K562 (cell line): ENCODE data around the gene NET1. TPM values are rescaled to one million over a fixed set of nuclear protein-coding genes. Genes with fewer than 3 reads are reported as not detected.

Source experiments
- MECOM ChIP-seq: fragments of 250-450 bp; sonication (Bioruptor Pico); IDR thresholded peaks from 2 replicates; pipeline ENCODE4 v1.8.0; 2022; ENCODE audit warnings: inconsistent platforms
- MTA3 ChIP-seq: fragments of 450-650 bp; formaldehyde crosslinking; IDR thresholded peaks from 2 replicates; pipeline ENCODE4 v1.6.1; 2017; ENCODE audit warnings: mild to moderate bottlenecking, borderline replicate concordance
- NBN ChIP-seq: fragments of 450-650 bp; IDR thresholded peaks from 2 replicates; pipeline ENCODE4 v1.6.1; 2016; ENCODE audit warnings: low read depth, mild to moderate bottlenecking
- NR2C2 ChIP-seq, 2 experiments: fragments of 200-800 bp in 1 of 2; sonication (Bioruptor generic) in 1 of 2; sonication (generic) in 1 of 2; formaldehyde crosslinking in 1 of 2; IDR thresholded peaks; 2 replicates each; pipeline versions ENCODE4 v1.6.1 to v1.8.0; 2016 to 2022; ENCODE audit warnings: mild to moderate bottlenecking in 1 of 2, missing compliant biosample characterization in 1 of 2, missing genetic modification characterization in 1 of 2, missing genetic modification reagents in 1 of 2
- POLR2G ChIP-seq: fragments of 200-400 bp; formaldehyde crosslinking; IDR thresholded peaks from 2 replicates; pipeline ENCODE4 v1.6.1; 2017; ENCODE audit warnings: low read depth, mild to moderate bottlenecking, antibody characterized with exemption, low read length, moderate library complexity
- SMAD4 ChIP-seq: fragments of 250-450 bp; sonication (Bioruptor Pico); conservative IDR thresholded peaks from 2 replicates; pipeline ENCODE4 v1.8.0; 2021; ENCODE audit warnings: inconsistent platforms, mild to moderate bottlenecking, moderate library complexity
- YY1 ChIP-seq, 3 experiments: IDR thresholded peaks; 2 replicates each; pipeline ENCODE4 v1.6.1; 2011; ENCODE audit warnings: low read length in 2 of 3, mild to moderate bottlenecking in 2 of 3, moderate library complexity in 2 of 3, borderline replicate concordance in 1 of 3, control low read depth in 1 of 3, low read depth in 1 of 3; ENCODE audit not compliant: insufficient read depth in 3 of 3, insufficient replicate concordance in 2 of 3, control insufficient read depth in 1 of 3, insufficient read length in 1 of 3; ENCODE audit errors: extremely low read depth in 1 of 3
- ZFX ChIP-seq: sonication (generic); formaldehyde crosslinking; IDR thresholded peaks from 2 replicates; pipeline ENCODE4 v1.8.0; 2022; ENCODE audit warnings: mild to moderate bottlenecking, missing genetic modification reagents, moderate library complexity
- ZKSCAN8 ChIP-seq: fragments of 200-800 bp; sonication (Bioruptor generic); IDR thresholded peaks from 2 replicates; pipeline ENCODE4 v1.6.1; 2016; ENCODE audit warnings: missing genetic modification characterization, missing compliant biosample characterization
- ZNF644 ChIP-seq: fragments of 200-800 bp; sonication (Bioruptor generic); IDR thresholded peaks from 2 replicates; pipeline ENCODE4 v1.6.1; 2016; ENCODE audit warnings: low read depth, missing genetic modification characterization, missing compliant biosample characterization
- ZNF79 ChIP-seq: fragments of 250-450 bp; sonication (Bioruptor Pico); IDR thresholded peaks from 2 replicates; pipeline ENCODE4 v1.4.0; 2020; ENCODE audit warnings: low read depth, mild to moderate bottlenecking, moderate library complexity
- polyA plus RNA-seq, 8 experiments: library from polyadenylated mRNA; depleted of rRNA in 4 of 8; stranded (reverse) in 5 of 8; unstranded in 3 of 8; fragments of >200 nt; fragmentation: Nextera tagmentation in 2 of 8; fragmentation: Illumina TruSeq in 1 of 8; extraction: Ambion mirVana in 2 of 8; extraction: Trizol in 1 of 8; gene quantifications; 2 replicates each; pipeline versions ENCODE4 v1.2.1 to v1.2.3, GENCODE V29; 2011 to 2014; ENCODE audit warnings: inconsistent platforms in 1 of 8, missing spikeins in 1 of 8
- total RNA-seq, 7 experiments: library from RNA; depleted of rRNA in 6 of 7; stranded (reverse); fragments of >200 nt in 6 of 7; fragmentation: Illumina TruSeq in 2 of 7; extraction: Trizol in 2 of 7; gene quantifications; 2 replicates each; pipeline versions ENCODE4 v1.2.1 to v1.2.3, GENCODE V29; 2011 to 2021; ENCODE audit warnings: low replicate concordance in 1 of 7
- TF ChIP-seq, protein P1 (sequence below): fragments of 450-650 bp; IDR thresholded peaks from 2 replicates; pipeline ENCODE4 v1.6.1; 2016; ENCODE audit warnings: mild to moderate bottlenecking
- TF ChIP-seq, protein P2 (sequence below): fragments of 450-650 bp; IDR thresholded peaks from 2 replicates; pipeline ENCODE4 v1.6.1; 2016
- TF ChIP-seq, protein P3 (sequence below), 3 experiments: fragments of 200-800 bp in 1 of 3; sonication (Bioruptor generic) in 1 of 3; sonication (generic) in 1 of 3; formaldehyde crosslinking in 1 of 3; IDR thresholded peaks; 2 replicates each; pipeline versions ENCODE4 v1.6.1 to v1.8.0; 2016 to 2022; ENCODE audit warnings: mild to moderate bottlenecking in 2 of 3, missing compliant biosample characterization in 2 of 3, missing genetic modification characterization in 2 of 3, missing genetic modification reagents in 1 of 3
- TF ChIP-seq, protein P4 (sequence below): sonication (generic); formaldehyde crosslinking; IDR thresholded peaks from 2 replicates; pipeline ENCODE4 v1.9.0; 2022; ENCODE audit warnings: mild to moderate bottlenecking, missing genetic modification reagents

The NET1 gene
- total and polyA plus RNA-seq, 9 of the 15 experiments (the other 6 are each of a cell fraction or from before 2014, with no cell fraction given) = 47.4 to 258 (median 106) TPM

DNA sequence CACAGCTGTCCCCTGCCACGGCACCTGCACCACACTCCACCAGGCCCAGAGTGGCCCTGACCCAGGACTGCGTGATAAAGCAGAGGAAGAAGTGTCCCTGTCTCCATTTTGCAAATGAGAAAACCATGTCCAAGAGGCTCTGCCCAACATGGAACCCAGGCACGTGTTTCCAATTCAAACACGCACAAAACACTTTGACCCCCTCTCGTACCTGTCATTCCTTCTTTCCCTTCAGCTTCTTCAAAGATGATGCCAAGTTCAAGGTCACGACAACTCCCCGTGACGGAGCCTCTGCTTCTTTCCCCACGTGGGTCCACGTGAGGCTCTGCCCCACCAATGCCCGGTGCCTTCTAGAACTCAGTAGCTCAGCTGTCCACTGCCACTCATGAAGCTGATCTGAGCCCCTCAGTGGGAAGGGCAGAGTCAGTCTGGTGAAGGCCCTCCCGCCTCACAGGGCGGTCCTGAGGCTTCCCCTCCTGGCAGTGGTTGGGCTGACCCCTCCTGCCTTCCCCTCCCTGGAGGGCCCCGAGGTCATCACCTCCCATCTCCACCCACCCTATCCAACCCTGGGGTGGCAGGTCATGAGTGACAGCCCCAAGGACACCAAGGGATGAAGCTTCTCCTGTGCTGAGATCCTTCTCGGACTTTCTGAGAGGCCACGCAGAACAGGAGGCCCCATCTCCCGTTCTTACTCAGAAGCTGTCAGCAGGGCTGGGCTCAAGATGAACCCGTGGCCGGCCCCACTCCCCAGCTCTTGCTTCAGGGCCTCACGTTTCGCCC is 68.0 kb downstream of the NET1 start (continued):
- TF ChIP-seq, protein P1, sequence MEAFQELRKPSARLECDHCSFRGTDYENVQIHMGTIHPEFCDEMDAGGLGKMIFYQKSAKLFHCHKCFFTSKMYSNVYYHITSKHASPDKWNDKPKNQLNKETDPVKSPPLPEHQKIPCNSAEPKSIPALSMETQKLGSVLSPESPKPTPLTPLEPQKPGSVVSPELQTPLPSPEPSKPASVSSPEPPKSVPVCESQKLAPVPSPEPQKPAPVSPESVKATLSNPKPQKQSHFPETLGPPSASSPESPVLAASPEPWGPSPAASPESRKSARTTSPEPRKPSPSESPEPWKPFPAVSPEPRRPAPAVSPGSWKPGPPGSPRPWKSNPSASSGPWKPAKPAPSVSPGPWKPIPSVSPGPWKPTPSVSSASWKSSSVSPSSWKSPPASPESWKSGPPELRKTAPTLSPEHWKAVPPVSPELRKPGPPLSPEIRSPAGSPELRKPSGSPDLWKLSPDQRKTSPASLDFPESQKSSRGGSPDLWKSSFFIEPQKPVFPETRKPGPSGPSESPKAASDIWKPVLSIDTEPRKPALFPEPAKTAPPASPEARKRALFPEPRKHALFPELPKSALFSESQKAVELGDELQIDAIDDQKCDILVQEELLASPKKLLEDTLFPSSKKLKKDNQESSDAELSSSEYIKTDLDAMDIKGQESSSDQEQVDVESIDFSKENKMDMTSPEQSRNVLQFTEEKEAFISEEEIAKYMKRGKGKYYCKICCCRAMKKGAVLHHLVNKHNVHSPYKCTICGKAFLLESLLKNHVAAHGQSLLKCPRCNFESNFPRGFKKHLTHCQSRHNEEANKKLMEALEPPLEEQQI = no peak
- TF ChIP-seq, protein P2, sequence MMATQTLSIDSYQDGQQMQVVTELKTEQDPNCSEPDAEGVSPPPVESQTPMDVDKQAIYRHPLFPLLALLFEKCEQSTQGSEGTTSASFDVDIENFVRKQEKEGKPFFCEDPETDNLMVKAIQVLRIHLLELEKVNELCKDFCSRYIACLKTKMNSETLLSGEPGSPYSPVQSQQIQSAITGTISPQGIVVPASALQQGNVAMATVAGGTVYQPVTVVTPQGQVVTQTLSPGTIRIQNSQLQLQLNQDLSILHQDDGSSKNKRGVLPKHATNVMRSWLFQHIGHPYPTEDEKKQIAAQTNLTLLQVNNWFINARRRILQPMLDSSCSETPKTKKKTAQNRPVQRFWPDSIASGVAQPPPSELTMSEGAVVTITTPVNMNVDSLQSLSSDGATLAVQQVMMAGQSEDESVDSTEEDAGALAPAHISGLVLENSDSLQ = peak; percentile 97
- TF ChIP-seq NR2C2 (CRISPR knock-in tag; IDR thresholded peaks at IDR 0.05) (no peak), NR2C2 (tag; IDR thresholded peaks at IDR 0.05) (peak; percentile 80), SMAD4 (0 out of 2 replicates have a peak, but pooled peaks have one; percentile 13), POLR2G (peak; percentile 48), ZKSCAN8 (CRISPR knock-in tag) (0 out of 2 replicates have a peak, but pooled peaks have one; percentile 19), NBN (no peak), YY1 (IDR thresholded peaks at IDR 0.05; ENCODE audit: borderline replicate concordance in 1 of 3, control insufficient read depth in 1 of 3, extremely low read depth in 1 of 3, insufficient read depth in 3 of 3, insufficient read length in 1 of 3, insufficient replicate concordance in 2 of 3, low read depth in 1 of 3, low read length in 2 of 3) (peak in 1 of 3 experiments; percentile 71), MECOM (peak; percentile 72; the same call in 1 of the 2 replicates), ZNF644 (peak; percentile 29; the same call in 1 of the 2 replicates), ZFX (peak; percentile 21; the same call in 1 of the 2 replicates), MTA3 (0 out of 2 replicates have a peak, but pooled peaks have one; percentile 46), ZNF79 (CRISPR knock-in tag) (0 out of 2 replicates have a peak, but pooled peaks have one; percentile 13)
- TF ChIP-seq, protein P3, sequence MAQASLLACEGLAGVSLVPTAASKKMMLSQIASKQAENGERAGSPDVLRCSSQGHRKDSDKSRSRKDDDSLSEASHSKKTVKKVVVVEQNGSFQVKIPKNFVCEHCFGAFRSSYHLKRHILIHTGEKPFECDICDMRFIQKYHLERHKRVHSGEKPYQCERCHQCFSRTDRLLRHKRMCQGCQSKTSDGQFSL (CRISPR knock-in tag; IDR thresholded peaks at IDR 0.05) = no peak
- TF ChIP-seq, protein P3 (tag; IDR thresholded peaks at IDR 0.05) = peak in 1 of 2 experiments; percentile 50; a peak in 1 of 4 replicates
- TF ChIP-seq, protein P4, sequence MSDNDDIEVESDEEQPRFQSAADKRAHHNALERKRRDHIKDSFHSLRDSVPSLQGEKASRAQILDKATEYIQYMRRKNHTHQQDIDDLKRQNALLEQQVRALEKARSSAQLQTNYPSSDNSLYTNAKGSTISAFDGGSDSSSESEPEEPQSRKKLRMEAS = peak; percentile 74; the same call in 1 of the 2 replicates
